SJSA1 (cell line): ENCODE data around the gene CLDN5. TPM values are rescaled to one million over a fixed set of nuclear protein-coding genes. Genes with fewer than 3 reads are reported as not detected.

ENCODE experiments used
- DNase-seq, 2 experiments: peaks; one replicate each; pipeline ENCODE4 v3.0.0-alpha.2; 2015 to 2020; ENCODE audit warnings: low spot score in 2 of 2, low read depth in 1 of 2
- H3K27ac ChIP-seq: fragments of 250-450 bp; sonication (Bioruptor Pico); 2 replicates; pipeline ENCODE4 v1.5.1; 2020; ENCODE audit warnings: mild to moderate bottlenecking, moderate library complexity
- H3K27me3 ChIP-seq: fragments of 250-450 bp; sonication (Bioruptor Pico); replicated peaks from 2 replicates; pipeline ENCODE4 v1.5.1; 2020; ENCODE audit warnings: mild to moderate bottlenecking, moderate library complexity
- H3K36me3 ChIP-seq: fragments of 250-450 bp; sonication (Bioruptor Pico); 2 replicates; pipeline ENCODE4 v1.5.1; 2020; ENCODE audit warnings: mild to moderate bottlenecking
- H3K4me1 ChIP-seq: fragments of 250-450 bp; sonication (Bioruptor Pico); replicated peaks from 2 replicates; pipeline ENCODE4 v1.6.1; 2021; ENCODE audit warnings: mild to moderate bottlenecking
- H3K4me3 ChIP-seq: fragments of 250-450 bp; sonication (Bioruptor Pico); 2 replicates; pipeline ENCODE4 v1.5.1; 2020; ENCODE audit warnings: mild to moderate bottlenecking
- H3K9me3 ChIP-seq: fragments of 250-450 bp; sonication (Bioruptor Pico); replicated peaks from 2 replicates; pipeline ENCODE4 v1.5.1; 2020; ENCODE audit warnings: mild to moderate bottlenecking
- total RNA-seq: library from RNA; depleted of rRNA; stranded (reverse); fragments of >200 nt; shearing (Covaris generic); gene quantifications from 2 replicates; pipeline ENCODE4 v1.2.3, GENCODE V29; 2014

CLDN5 gene
- total RNA-seq, 1 experiment from 2014 or later, result not detected

DNA sequence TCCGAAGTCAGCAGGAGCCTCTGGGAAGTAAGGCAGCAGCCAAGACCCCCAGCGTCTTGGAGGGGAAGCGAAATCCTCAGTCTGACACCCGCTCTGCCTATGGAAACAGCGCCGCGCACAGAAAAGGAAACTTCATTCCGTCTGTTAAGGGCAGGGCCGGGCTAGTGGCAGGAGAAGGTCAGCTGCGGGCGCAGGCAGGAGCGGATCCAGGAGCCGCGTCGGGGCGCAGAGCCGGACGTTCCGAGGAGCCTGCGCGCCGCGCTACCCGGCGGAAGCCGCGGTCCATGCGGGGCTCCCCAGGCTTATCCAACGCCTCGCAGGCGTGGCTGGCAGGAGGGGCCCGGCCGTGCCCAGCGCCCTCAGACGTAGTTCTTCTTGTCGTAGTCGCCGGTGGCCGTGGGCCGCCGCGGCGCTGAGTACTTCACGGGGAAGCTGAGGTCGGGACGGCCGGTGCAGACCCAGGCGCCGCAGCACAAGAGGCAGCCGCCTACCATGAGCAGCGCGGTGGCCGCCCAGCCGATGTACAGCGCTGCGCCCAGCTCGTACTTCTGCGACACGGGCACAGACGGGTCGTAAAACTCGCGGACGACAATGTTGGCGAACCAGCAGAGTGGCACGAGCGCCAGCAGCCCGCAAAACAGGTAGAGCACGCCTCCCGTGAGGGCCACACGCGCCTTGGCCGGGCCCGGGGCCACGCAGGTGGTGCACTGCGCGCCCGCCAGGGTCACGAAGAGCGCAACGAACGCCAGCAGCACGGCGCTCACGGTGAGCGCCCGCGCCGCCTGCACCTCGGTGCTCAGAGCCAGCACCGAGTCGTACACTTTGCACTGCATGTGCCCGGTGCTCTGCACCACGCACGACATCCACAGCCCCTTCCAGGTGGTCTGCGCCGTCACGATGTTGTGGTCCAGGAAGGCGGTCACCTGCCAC, 705 bp downstream of the CLDN5 start:
- peaks cover 8% of the 10 kb centered on the region for H3K36me3 ChIP-seq
- peaks cover 24% of the 10 kb centered on the region for H3K4me1 ChIP-seq
- H3K27me3 ChIP-seq, result peaks cover 40% of the 10 kb centered on the region
- no peak overlapping the region for H3K27ac ChIP-seq
- no peak overlapping the region for H3K4me3 ChIP-seq
- no peaks in the 10 kb centered on the region for H3K9me3 ChIP-seq
- DNase-seq, result peak; percentile 26 to 41

DNA sequence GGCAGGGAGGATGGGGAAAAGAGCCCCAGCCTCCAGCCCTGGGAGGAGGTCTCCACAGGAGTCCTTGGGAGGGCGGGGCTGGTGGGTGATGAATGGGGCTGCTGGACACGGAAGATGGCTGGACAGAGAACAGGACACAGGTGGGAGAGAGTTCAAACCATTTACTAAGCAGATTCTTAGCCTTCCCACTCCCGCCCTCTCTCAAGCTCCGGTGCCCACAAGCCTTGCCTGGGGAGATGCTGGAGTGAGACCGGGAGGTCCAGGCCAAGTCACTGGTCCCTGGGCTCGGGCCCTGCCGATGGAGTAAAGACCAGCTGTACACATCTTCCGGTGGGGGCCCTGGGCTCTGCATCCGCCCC, 1.4 kb downstream of the CLDN5 start:
- Histone ChIP-seq H3K27ac (no peak overlapping the region), H3K4me3 (no peak overlapping the region)

DNA sequence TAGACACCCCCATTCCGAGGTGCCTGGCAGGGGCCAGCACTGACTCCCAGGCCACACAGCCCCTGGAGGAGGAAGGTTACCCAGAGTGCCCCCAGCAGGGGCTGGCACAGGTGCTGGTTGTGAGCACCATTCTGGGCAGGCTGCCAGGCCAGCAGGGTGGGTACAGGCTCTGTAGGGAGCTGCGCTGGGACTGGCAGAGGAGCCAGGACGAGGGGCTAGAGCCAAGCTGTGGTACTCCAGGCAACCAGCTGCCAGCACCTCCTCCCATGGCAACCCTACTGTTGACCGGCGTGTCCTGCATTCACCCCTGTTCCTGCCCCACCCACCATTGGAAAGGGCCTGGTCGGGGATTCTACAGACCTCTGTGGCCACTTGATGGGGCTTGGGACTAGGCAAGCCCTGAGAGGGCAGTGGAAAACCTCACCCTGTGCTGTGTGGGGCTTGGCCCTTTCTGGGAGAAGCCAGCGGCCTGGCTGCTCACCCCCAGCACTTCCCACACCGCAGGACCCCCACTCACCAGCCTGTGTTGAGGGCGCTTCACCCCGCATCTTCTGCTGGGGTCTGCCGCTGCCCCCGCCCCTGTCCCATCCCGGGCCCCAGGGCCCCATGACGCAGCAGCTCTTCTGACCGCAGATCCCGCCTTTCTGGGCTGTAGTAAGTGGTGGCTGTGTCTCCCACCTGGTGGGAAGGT, 1.9 kb downstream of the CLDN5 start:
- peaks cover 14% of the 10 kb centered on the region for H3K36me3 ChIP-seq
- no peak overlapping the region for H3K27ac ChIP-seq
- H3K9me3 ChIP-seq, result no peaks in the 10 kb centered on the region
- no peak overlapping the region for H3K4me3 ChIP-seq
- H3K4me1 ChIP-seq, result peaks cover 18% of the 10 kb centered on the region
- peak in 1 of 2 experiments; percentile 45 for DNase-seq
- peaks cover 40% of the 10 kb centered on the region for H3K27me3 ChIP-seq

More for the DNA sequence above, 1.4 kb downstream of the CLDN5 start:
- peaks cover 19% of the 10 kb centered on the region for H3K4me1 ChIP-seq
- DNase-seq, result no peak
- peaks cover 40% of the 10 kb centered on the region for H3K27me3 ChIP-seq
- H3K36me3 ChIP-seq, result peaks cover 10% of the 10 kb centered on the region
- H3K9me3 ChIP-seq, result no peaks in the 10 kb centered on the region

DNA sequence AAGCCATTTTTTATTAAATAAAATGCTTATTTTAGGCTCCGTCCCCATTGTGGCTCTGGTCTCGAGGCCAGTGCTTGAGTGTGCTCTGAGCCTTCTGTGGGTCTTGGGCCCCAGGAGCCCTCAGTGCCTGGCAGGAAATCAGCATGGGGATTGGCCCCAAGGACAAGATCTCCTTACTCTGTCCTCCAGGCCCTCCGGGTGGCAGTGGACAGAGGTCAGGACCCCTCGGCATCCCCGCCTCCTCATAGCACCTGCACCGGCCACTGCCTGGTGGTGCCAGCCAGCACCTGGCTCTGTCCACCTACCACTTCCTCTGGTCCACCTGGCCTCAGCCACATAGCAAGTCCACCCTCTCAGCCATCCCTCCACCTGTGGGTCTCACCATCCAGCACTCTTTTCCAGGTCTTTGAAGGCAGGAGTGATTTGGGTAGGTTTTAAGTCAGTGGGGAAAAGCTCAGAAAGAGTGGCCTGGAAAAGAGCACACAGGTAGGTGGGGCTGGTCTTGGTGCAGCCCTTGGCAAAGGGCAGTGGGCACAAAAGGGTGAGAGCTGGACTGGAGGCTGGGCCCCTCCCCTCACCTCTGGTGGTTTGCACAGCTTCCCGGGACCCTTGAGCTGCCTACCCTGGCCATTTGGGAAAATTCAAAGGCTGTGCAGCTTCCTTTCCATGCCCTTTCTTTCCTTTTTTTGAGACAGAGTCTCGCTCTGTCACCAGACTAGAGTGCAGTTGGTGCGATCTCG, 3.5 kb downstream of the CLDN5 start:
- peaks cover 18% of the 10 kb centered on the region for H3K4me1 ChIP-seq
- peaks cover 34% of the 10 kb centered on the region for H3K27me3 ChIP-seq
- peak in 1 of 2 experiments; percentile 36 for DNase-seq
- H3K4me3 ChIP-seq, result no peak overlapping the region
- no peak overlapping the region for H3K27ac ChIP-seq
- peaks cover 26% of the 10 kb centered on the region for H3K36me3 ChIP-seq
- no peaks in the 10 kb centered on the region for H3K9me3 ChIP-seq

DNA sequence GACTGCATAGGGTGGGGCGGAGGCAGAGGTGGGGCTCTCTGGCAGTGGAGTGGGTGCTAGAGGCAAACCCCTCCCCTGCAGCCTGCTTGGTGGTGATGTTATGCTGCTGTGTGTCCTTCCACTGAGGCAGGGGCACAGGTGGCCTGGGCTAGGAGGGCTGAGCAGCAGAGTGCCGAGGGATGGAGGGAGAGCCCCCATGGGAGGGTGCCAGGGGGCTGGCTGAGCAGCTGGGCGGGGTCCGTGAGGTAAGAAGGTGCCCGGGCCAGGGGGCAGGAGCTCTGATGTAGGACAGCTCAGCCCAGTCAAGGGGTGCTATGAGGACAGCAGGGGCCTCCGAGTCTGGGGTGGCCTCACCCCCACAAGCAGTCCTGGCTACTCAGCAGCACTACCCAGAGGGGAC, 4.2 kb downstream of the CLDN5 start:
- Histone ChIP-seq H3K27me3 (peaks cover 29% of the 10 kb centered on the region), H3K9me3 (no peaks in the 10 kb centered on the region), H3K4me3 (no peak overlapping the region), H3K27ac (no peak overlapping the region), H3K4me1 (peaks cover 18% of the 10 kb centered on the region), H3K36me3 (peaks cover 34% of the 10 kb centered on the region)
- peak in 1 of 2 experiments; percentile 35 for DNase-seq

DNA sequence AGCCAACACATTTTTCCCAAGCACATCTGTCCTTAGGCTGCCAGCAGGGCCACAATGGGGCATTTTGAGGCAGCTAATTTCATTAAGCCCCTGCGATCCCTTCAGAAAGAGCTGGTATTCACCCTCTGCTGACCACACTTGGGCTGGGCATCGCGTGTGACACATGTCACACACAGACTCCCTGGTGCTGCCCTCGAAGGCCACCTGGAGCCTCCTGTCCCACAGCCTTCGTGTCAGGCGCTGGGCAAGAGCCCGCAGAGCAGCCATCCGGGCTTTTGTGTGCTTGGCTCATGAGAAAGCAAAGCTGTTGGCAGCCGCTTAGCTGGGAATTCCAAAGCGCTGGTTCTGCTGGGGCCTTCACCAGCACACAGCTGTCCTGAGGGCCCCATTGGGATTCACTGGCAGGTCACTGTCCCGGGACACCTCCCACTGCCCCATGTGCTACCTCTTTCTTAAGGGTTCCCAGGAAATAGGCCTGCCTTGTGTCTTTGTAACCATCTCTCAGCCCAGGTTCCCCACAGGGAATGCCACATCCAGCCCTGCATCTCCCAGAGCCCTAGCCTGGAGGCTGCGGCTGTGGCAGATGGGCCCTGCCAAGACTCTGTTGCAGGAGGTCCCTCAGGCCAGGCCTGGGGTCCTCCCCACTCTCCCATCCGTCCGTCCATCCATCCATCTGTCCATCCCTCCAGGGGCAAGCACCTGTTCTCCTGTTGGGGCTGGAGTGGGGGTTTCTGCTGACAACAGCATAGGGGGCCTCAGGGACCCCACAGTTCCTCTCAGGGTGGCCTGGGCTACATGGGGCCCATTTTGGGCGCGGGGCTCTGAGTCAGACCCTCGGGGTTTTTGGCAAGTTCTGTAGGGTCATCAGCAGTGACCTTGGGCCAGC, 4.9 kb downstream of the CLDN5 start:
- DNase-seq, result peak in 1 of 2 experiments; percentile 34
- Histone ChIP-seq H3K36me3 (peaks cover 41% of the 10 kb centered on the region), H3K27me3 (peaks cover 22% of the 10 kb centered on the region), H3K4me3 (no peak overlapping the region), H3K9me3 (no peaks in the 10 kb centered on the region), H3K4me1 (peaks cover 13% of the 10 kb centered on the region), H3K27ac (no peak overlapping the region)

DNA sequence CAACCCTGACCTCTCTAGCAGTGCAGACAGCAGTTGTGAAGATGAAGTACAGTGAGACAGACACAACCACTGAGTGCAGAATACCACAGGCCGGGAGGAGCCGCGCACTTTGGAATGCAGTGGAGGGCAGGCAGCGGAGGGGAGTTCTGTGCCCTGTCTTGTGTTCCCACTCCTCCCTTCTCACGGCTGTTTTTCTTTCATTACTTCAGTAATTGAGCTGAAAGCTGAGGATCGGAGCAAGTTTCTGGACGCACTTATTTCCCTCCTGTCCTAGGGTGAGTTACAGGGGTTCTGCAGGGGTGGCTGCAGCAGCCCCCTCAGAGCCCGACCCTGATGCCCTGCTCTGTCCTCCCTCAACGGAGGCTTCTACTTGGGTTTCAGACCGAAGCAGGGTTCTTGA, 5.6 kb downstream of the CLDN5 start:
- Histone ChIP-seq H3K27me3 (peaks cover 16% of the 10 kb centered on the region), H3K4me3 (no peak overlapping the region), H3K4me1 (peaks cover 7% of the 10 kb centered on the region), H3K9me3 (no peaks in the 10 kb centered on the region), H3K27ac (no peak overlapping the region), H3K36me3 (peaks cover 47% of the 10 kb centered on the region)
- no peak for DNase-seq

DNA sequence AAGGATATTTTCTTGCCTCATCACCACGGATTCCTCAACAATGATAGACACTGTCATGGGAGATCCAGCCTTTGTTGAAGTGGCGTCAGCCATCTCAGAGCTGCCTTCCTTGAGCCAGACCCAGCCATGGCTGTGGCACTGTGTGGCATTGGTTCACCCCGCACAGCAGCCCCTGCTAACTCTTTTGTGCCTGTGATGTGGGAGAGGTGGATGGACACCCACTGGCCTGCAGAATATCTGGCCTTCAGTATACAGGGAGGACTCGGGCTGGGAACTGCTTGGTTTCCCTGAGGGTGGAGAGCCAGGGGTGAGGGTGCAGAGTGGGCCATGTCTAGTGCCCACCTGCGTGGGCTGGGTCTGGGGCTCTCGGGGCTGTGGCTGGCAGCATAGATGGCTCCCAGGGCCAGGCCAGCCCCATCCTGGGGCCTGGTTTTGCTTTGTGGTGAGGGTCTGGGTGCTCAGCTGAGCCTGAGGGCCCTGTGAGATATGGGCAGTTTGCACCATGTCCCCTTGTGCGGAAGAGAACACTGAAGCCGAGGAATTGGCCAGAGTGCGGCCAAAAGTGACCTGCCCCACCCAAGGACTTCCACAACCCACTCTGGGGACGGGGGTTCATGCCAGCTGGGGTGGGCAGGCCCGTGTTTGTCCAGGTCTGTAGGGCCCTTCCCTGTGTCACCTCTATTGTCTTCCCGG, 6.1 kb downstream of the CLDN5 start:
- peaks cover 52% of the 10 kb centered on the region for H3K36me3 ChIP-seq
- H3K4me1 ChIP-seq, result peaks cover 1% of the 10 kb centered on the region
- peak in 1 of 2 experiments; percentile 36 for DNase-seq
- no peak overlapping the region for H3K4me3 ChIP-seq
- H3K27me3 ChIP-seq, result peaks cover 10% of the 10 kb centered on the region; the same call in 1 of the 2 replicates
- H3K27ac ChIP-seq, result no peak overlapping the region
- H3K9me3 ChIP-seq, result no peaks in the 10 kb centered on the region

DNA sequence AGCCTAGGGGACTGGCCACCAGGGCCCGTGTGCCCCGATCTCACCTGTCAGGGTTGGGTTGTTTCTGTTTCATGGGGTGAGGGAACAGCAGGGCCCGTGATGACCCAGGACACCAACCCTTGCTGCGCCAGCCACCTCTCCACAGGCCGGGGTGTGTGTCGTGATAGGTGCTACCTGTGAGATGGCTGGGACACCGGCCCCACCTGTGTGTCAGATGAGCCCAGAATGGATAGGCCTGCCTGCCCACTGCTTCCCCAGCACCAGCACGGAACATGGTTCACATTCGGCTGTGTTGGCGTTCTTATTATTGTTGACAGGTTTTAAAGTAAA, 7.1 kb downstream of the CLDN5 start:
- Histone ChIP-seq H3K4me1 (no peaks in the 10 kb centered on the region), H3K36me3 (peaks cover 61% of the 10 kb centered on the region), H3K27ac (no peak overlapping the region), H3K4me3 (no peak overlapping the region), H3K9me3 (no peaks in the 10 kb centered on the region), H3K27me3 (0 out of 2 replicates have a peak, but pooled peaks cover 2% of the 10 kb centered on the region)
- no peak for DNase-seq

DNA sequence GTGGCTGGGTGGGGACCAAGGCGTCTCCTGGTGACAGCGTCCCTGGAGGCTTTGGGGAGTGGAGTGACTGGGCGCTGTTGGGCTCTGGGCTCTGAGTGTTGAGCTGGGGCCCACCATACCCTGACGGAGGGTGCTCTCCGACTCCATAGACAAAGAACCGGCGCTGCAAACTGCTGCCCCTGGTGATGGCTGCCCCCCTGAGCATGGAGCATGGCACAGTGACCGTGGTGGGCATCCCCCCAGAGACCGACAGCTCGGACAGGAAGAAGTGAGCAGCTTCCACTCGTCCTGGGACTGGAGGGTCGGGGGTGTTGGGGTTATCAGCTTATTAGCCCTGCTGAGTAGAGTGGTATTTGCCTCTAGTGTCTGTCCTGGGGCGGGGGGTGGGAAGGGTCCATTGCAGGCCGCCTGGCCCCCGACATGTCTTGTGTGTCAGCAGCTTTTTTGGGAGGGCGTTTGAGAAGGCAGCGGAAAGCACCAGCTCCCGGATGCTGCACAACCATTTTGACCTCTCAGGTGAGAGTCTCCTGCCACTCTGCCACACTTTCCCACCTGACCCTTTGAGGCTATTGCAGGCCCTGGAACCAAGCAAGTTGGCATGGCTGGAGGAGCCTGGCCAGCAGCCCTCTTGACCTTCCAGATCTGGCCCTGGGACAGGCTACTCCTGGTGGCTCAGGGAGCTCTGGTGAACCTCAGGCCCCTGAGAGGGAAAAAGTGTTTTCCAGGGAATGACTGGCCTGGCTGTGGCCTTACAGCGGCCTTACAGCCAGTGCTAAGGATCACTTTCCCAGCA, 7.6 kb downstream of the CLDN5 start:
- H3K4me3 ChIP-seq, result no peak overlapping the region
- H3K4me1 ChIP-seq, result no peaks in the 10 kb centered on the region
- DNase-seq, result peak in 1 of 2 experiments; percentile 37
- H3K9me3 ChIP-seq, result no peaks in the 10 kb centered on the region
- no peak overlapping the region for H3K27ac ChIP-seq
- H3K36me3 ChIP-seq, result peaks cover 64% of the 10 kb centered on the region
- no peaks in the 10 kb centered on the region for H3K27me3 ChIP-seq

DNA sequence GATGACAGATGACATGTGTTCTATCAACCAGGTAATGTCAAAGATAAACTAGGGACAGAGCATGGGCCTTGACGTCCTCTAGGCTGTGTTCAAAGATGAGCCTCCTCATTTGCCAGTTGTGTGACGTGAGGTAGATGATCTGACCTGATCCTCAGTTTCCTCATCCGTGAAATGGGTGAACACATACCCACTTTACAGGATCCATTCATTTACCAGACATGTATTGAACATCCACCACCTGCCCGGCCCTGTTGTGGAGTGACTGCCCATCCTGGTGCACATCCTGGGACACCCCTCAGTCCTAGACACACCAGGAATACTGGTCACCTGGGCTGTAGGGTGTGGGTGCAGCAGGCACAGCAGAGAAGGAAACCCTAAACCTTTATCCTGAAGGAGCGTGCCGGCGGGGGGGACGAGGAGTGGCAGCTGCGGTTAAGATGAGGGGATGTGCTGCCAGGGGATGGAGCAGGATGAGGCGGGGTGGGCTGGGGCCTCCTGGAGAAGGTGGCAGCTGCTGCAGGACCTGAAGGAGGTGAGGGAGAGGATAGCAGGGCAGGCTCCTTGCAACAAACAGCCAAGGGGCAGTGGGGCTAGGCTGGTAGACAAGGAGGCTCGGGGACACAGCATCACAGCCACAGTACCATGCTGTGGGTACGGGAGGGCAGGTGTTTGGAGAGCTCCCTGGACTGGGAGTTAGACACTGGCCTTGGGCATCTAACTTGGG, 8.4 kb downstream of the CLDN5 start:
- Histone ChIP-seq H3K4me3 (no peak overlapping the region), H3K9me3 (no peaks in the 10 kb centered on the region), H3K27me3 (no peaks in the 10 kb centered on the region), H3K27ac (no peak overlapping the region), H3K36me3 (peaks cover 63% of the 10 kb centered on the region), H3K4me1 (no peaks in the 10 kb centered on the region)
- DNase-seq, result peak in 1 of 2 experiments; percentile 38
